GM12865 (cell line): ENCODE results near the gene TCF12.

Experiments used
- DNase-seq: peaks from one replicate; pipeline ENCODE4 v3.0.0; 2010; ENCODE audit warnings: low read depth
- H3K4me3 ChIP-seq: 2 replicates; pipeline ENCODE4 v1.5.1; 2011; ENCODE audit warnings: mild to moderate bottlenecking, low read depth, low read length, control low read depth
- CTCF ChIP-seq: IDR thresholded peaks from 2 replicates; pipeline ENCODE4 v1.5.1; 2011; ENCODE audit warnings: low read length, control low read depth, low read depth, inconsistent platforms; ENCODE audit not compliant: insufficient read depth; ENCODE audit errors: missing control alignments

Gene TCF12

GRCh38 chr15:57085267-57085666 lies 166.8 kb downstream of the TCF12 start:
- TF ChIP-seq CTCF, result no peak
- DNase-seq, result no peak
- no peak overlapping the region for H3K4me3 ChIP-seq

GRCh38 chr15:57086857-57087427 lies 168.5 kb downstream of the TCF12 start:
- DNase-seq, result no peak
- no peak overlapping the region for H3K4me3 ChIP-seq
- no peak for TF ChIP-seq CTCF

- no peak for DNase-seq
- no peak overlapping the region for H3K4me3 ChIP-seq
- no peak for TF ChIP-seq CTCF
Observed at GRCh38 chr15:57089815-57090495, 171.5 kb downstream of the TCF12 start.

GRCh38 chr15:57090496-57090859 lies 172.0 kb downstream of the TCF12 start:
- H3K4me3 ChIP-seq, result no peak overlapping the region
- TF ChIP-seq CTCF, result no peak
- DNase-seq, result no peak

- TF ChIP-seq CTCF, result no peak
- no peak overlapping the region for H3K4me3 ChIP-seq
- no peak for DNase-seq
Observed at GRCh38 chr15:57091636-57092035, 173.2 kb downstream of the TCF12 start.

- peak; percentile 32 for DNase-seq
- H3K4me3 ChIP-seq, result no peak overlapping the region
- TF ChIP-seq CTCF, result no peak
Observed at GRCh38 chr15:57092252-57092651, 173.8 kb downstream of the TCF12 start.
